Measurements from ENCODE around the gene ATXN3L. TPM values are rescaled to one million over a fixed set of nuclear protein-coding genes. Genes with fewer than 3 reads are reported as not detected.

ATXN3L gene
- total RNA-seq, 1 donor from 2014 or later = not detected

GRCh38 chrX:13298836-13299235, 21.0 kb downstream of the ATXN3L start:
- Histone ChIP-seq H3K4me1 (no peaks in the 10 kb centered on the region), H3K4me3 (no peak overlapping the region), H3K27ac (no peak overlapping the region), H3K27me3 (no peaks in the 10 kb centered on the region), H3K9me3 (no peaks in the 10 kb centered on the region), H3K36me3 (no peaks in the 10 kb centered on the region)
- intact Hi-C loops (cut with DNase I) = no loop called here
- no peak for DNase-seq (ENCODE audit: extremely low spot score in 2 of 2)
- TF ChIP-seq POLR2AphosphoS5 (IDR thresholded peaks at IDR 0.05; ENCODE audit: insufficient read depth in 1 of 2, low read depth in 1 of 2) = no peak
- TF ChIP-seq CTCF (IDR thresholded peaks at IDR 0.05) = no peak
- TF ChIP-seq POLR2A (IDR thresholded peaks at IDR 0.05) = no peak

- TF ChIP-seq POLR2A (IDR thresholded peaks at IDR 0.05) (no peak), CTCF (IDR thresholded peaks at IDR 0.05) (no peak), POLR2AphosphoS5 (IDR thresholded peaks at IDR 0.05; ENCODE audit: insufficient read depth in 1 of 2, low read depth in 1 of 2) (no peak)
- no peak overlapping the region for H3K4me3 ChIP-seq
- intact Hi-C loops (cut with DNase I) = no loop called here
- H3K36me3 ChIP-seq = no peaks in the 10 kb centered on the region
- DNase-seq (ENCODE audit: extremely low spot score in 2 of 2) = no peak
- no peaks in the 10 kb centered on the region for H3K9me3 ChIP-seq
- no peak overlapping the region for H3K27ac ChIP-seq
- H3K4me1 ChIP-seq = no peaks in the 10 kb centered on the region
- no peaks in the 10 kb centered on the region for H3K27me3 ChIP-seq
Measured at GRCh38 chrX:13295841-13296240, 24.0 kb downstream of the ATXN3L start.

GRCh38 chrX:13293700-13294099, 26.2 kb downstream of the ATXN3L start:
- Histone ChIP-seq H3K4me3 (no peak overlapping the region), H3K27me3 (no peaks in the 10 kb centered on the region), H3K4me1 (no peaks in the 10 kb centered on the region), H3K27ac (no peak overlapping the region), H3K9me3 (no peaks in the 10 kb centered on the region), H3K36me3 (no peaks in the 10 kb centered on the region)
- no peak for TF ChIP-seq POLR2AphosphoS5 (IDR thresholded peaks at IDR 0.05; ENCODE audit: insufficient read depth in 1 of 2, low read depth in 1 of 2)
- TF ChIP-seq POLR2A (IDR thresholded peaks at IDR 0.05) = no peak
- no peak for TF ChIP-seq CTCF (IDR thresholded peaks at IDR 0.05)
- intact Hi-C loops (cut with DNase I) = no loop called here
- DNase-seq (ENCODE audit: extremely low spot score in 2 of 2) = no peak

GRCh38 chrX:13290891-13291614, 28.8 kb downstream of the ATXN3L start:
- intact Hi-C loops (cut with DNase I) = no loop called here
- no peaks in the 10 kb centered on the region for H3K36me3 ChIP-seq
- no peak for DNase-seq (ENCODE audit: extremely low spot score in 2 of 2)
- H3K27ac ChIP-seq = no peak overlapping the region
- no peaks in the 10 kb centered on the region for H3K27me3 ChIP-seq
- no peak overlapping the region for H3K4me3 ChIP-seq
- H3K4me1 ChIP-seq = no peaks in the 10 kb centered on the region
- H3K9me3 ChIP-seq = no peaks in the 10 kb centered on the region
- TF ChIP-seq POLR2A (IDR thresholded peaks at IDR 0.05) = no peak
- TF ChIP-seq POLR2AphosphoS5 (IDR thresholded peaks at IDR 0.05; ENCODE audit: insufficient read depth in 1 of 2, low read depth in 1 of 2) = no peak
- TF ChIP-seq CTCF (IDR thresholded peaks at IDR 0.05) = no peak

DNA sequence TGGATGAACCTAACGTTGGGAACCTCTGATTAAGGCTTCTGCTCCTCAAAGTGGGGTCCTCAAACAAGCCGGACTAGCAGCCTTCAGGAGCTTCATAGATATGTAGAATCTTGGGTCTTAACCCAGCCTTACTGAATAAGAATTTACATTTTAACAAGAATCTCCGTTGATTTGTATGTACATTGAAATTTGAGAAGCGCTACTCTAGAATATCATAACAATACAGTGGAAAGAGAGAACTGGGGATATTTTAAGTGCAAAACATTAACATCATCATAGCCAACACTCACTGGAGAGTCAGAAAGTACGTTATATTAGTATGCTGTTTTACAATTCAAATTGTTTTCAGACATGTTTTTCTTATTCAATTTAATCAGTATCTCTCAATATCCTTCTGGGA, 31.2 kb downstream of the ATXN3L start:
- Histone ChIP-seq H3K4me3 (no peak overlapping the region), H3K27ac (no peak overlapping the region), H3K27me3 (no peaks in the 10 kb centered on the region), H3K36me3 (no peaks in the 10 kb centered on the region), H3K4me1 (no peaks in the 10 kb centered on the region), H3K9me3 (no peaks in the 10 kb centered on the region)
- no peak for DNase-seq (ENCODE audit: extremely low spot score in 2 of 2)
- intact Hi-C loops (cut with DNase I) = no loop called here
- TF ChIP-seq CTCF (IDR thresholded peaks at IDR 0.05) (no peak), POLR2AphosphoS5 (IDR thresholded peaks at IDR 0.05; ENCODE audit: insufficient read depth in 1 of 2, low read depth in 1 of 2) (no peak), POLR2A (IDR thresholded peaks at IDR 0.05) (no peak)
